Stomach (tissue), 4 donors: Measurements from ENCODE around the gene MPPE1.

ENCODE experiments used
- EP300 ChIP-seq: sonication (generic); formaldehyde crosslinking; IDR thresholded peaks from one replicate; pipeline ENCODE4 v1.6.1; 2017; ENCODE audit warnings: antibody characterized with exemption
- POLR2AphosphoS5 ChIP-seq, 3 donors: sonication (generic); formaldehyde crosslinking; IDR thresholded peaks; one replicate each; pipeline ENCODE4 v1.6.1; 2016; ENCODE audit warnings: antibody characterized with exemption in 3 of 3
- TF ChIP-seq, protein P1 (sequence below), 7 experiments: fragments of 450-650 bp in 4 of 7; fragments of 200-600 bp in 3 of 7; sonication (generic) in 3 of 7; IDR thresholded peaks; one replicate each; pipeline ENCODE4 v1.5.1; 2016 to 2019; ENCODE audit warnings: antibody characterized with exemption in 7 of 7, control low read depth in 2 of 7, mild to moderate bottlenecking in 1 of 7

DNA sequence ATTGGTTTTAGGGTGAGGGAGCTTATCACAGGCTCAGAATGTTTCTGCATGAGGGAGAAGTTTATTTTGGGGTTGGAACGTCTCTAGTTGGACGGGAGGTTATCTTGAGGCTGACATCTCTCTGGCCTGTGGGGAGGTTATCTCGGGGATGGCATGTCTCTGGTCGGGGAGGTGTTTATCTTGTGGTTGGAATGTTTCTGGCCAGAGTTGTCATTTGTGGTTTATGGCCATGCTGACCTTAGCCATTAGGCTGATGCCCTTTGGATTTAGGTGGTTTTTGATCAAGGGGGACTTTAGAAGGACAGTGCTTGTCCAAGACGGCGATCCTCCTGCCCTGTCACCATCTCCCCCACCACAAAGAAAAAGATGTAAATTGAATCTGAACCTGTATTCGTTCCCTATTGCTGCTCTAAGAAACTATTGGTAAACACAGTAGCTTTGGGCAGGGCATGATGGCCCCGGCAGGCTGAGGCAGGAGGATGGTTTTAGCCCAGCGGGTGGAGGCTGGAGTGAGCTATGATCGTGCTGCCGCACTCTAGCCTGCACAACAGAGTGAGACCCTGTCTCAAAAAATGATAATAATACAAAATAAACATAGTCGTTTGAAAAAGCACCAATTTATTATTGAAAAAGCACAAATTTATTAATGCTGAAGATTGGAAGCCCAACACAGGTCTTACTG, 17.8 kb upstream of the MPPE1 start:
- TF ChIP-seq, protein P1, sequence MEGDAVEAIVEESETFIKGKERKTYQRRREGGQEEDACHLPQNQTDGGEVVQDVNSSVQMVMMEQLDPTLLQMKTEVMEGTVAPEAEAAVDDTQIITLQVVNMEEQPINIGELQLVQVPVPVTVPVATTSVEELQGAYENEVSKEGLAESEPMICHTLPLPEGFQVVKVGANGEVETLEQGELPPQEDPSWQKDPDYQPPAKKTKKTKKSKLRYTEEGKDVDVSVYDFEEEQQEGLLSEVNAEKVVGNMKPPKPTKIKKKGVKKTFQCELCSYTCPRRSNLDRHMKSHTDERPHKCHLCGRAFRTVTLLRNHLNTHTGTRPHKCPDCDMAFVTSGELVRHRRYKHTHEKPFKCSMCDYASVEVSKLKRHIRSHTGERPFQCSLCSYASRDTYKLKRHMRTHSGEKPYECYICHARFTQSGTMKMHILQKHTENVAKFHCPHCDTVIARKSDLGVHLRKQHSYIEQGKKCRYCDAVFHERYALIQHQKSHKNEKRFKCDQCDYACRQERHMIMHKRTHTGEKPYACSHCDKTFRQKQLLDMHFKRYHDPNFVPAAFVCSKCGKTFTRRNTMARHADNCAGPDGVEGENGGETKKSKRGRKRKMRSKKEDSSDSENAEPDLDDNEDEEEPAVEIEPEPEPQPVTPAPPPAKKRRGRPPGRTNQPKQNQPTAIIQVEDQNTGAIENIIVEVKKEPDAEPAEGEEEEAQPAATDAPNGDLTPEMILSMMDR (IDR thresholded peaks at IDR 0.05), result no peak
- TF ChIP-seq EP300 (no peak), POLR2AphosphoS5 (IDR thresholded peaks at IDR 0.05) (no peak)
